Neural progenitor cell (in vitro differentiated cells): ENCODE data around the gene TLE6. TPM values are rescaled to one million over a fixed set of nuclear protein-coding genes. Genes with fewer than 3 reads are reported as not detected.
A peak's percentile ranks its signal among the peaks of the same experiment; 100 is the strongest.

Experiments
- DNase-seq: peaks from one replicate; pipeline ENCODE4 v3.0.0-alpha.2; 2016; ENCODE audit warnings: low spot score
- H2AFZ ChIP-seq: fragments of 200-600 bp; sonication (generic); replicated peaks from 2 replicates; pipeline ENCODE4 v1.6.1; 2016; ENCODE audit warnings: antibody characterized with exemption
- H3F3A ChIP-seq: fragments of 200-600 bp; sonication (generic); 2 replicates; pipeline ENCODE4 v1.6.1; 2016; ENCODE audit warnings: antibody characterized with exemption, low read depth
- H3K27ac ChIP-seq: fragments of 200-600 bp; sonication (generic); 2 replicates; pipeline ENCODE4 v1.5.1; 2016; ENCODE audit warnings: mild to moderate bottlenecking
- H3K27me3 ChIP-seq: fragments of 200-600 bp; sonication (generic); 2 replicates; pipeline ENCODE4 v1.6.1; 2016; ENCODE audit warnings: mild to moderate bottlenecking, moderate library complexity
- H3K36me3 ChIP-seq: fragments of 200-600 bp; sonication (generic); 2 replicates; pipeline ENCODE4 v1.5.1; 2016
- H3K4me1 ChIP-seq: fragments of 200-600 bp; sonication (generic); 2 replicates; pipeline ENCODE4 v1.6.1; 2016; ENCODE audit warnings: mixed run types
- H3K4me2 ChIP-seq: fragments of 200-600 bp; sonication (generic); 2 replicates; pipeline ENCODE4 v1.6.1; 2016
- H3K4me3 ChIP-seq: fragments of 200-600 bp; sonication (generic); 2 replicates; pipeline ENCODE4 v1.5.1; 2016
- H3K79me2 ChIP-seq: fragments of 200-600 bp; sonication (generic); 2 replicates; pipeline ENCODE4 v1.6.1; 2016; ENCODE audit warnings: low read depth
- H3K9ac ChIP-seq: fragments of 200-600 bp; sonication (generic); 2 replicates; pipeline ENCODE4 v1.6.1; 2016
- H3K9me3 ChIP-seq: fragments of 200-600 bp; sonication (generic); 2 replicates; pipeline ENCODE4 v1.5.1; 2016; ENCODE audit warnings: low read depth
- H4K20me1 ChIP-seq: fragments of 200-600 bp; sonication (generic); 2 replicates; pipeline ENCODE4 v1.6.1; 2016; ENCODE audit warnings: low read depth
- H3K27ac Mint-ChIP-seq: 3 replicates; pipeline ENCODE4 v1.8.0; 2021; ENCODE audit warnings: mixed read lengths
- H3K27me3 Mint-ChIP-seq: 2 replicates; pipeline ENCODE4 v1.8.0; 2022; ENCODE audit warnings: low read depth, mild to moderate bottlenecking, inconsistent platforms, moderate library complexity, mixed read lengths; ENCODE audit not compliant: insufficient read depth
- H3K36me3 Mint-ChIP-seq: 3 replicates; pipeline ENCODE4 v1.8.0; 2021; ENCODE audit warnings: mixed read lengths
- H3K4me1 Mint-ChIP-seq: 3 replicates; pipeline ENCODE4 v1.8.0; 2021; ENCODE audit warnings: mixed read lengths
- H3K4me3 Mint-ChIP-seq: 3 replicates; pipeline ENCODE4 v1.8.0; 2021; ENCODE audit warnings: mild to moderate bottlenecking, moderate library complexity, mixed read lengths
- H3K9me3 Mint-ChIP-seq: 3 replicates; pipeline ENCODE4 v1.8.0; 2020; ENCODE audit warnings: mixed read lengths
- CTCF ChIP-seq: fragments of 200-600 bp; sonication (generic); IDR thresholded peaks from 2 replicates; pipeline ENCODE4 v1.5.1; 2017; ENCODE audit warnings: antibody characterized with exemption, mild to moderate bottlenecking
- EZH2 ChIP-seq: fragments of 200-600 bp; sonication (generic); IDR thresholded peaks from 2 replicates; pipeline ENCODE4 v1.6.1; 2017; ENCODE audit warnings: antibody characterized with exemption, mild to moderate bottlenecking, moderate library complexity
- EZH2phosphoT487 ChIP-seq: fragments of 200-600 bp; sonication (generic); IDR thresholded peaks from 2 replicates; pipeline ENCODE4 v1.6.1; 2017; ENCODE audit warnings: antibody characterized with exemption
- total RNA-seq: library from RNA; depleted of rRNA; stranded (reverse); fragments of >200 nt; gene quantifications from 2 replicates; pipeline ENCODE4 v1.2.3, GENCODE V29; 2015; ENCODE audit warnings: low replicate concordance

TLE6 gene
- total RNA-seq, 1 donor from 2014 or later: 0.22 TPM

DNA sequence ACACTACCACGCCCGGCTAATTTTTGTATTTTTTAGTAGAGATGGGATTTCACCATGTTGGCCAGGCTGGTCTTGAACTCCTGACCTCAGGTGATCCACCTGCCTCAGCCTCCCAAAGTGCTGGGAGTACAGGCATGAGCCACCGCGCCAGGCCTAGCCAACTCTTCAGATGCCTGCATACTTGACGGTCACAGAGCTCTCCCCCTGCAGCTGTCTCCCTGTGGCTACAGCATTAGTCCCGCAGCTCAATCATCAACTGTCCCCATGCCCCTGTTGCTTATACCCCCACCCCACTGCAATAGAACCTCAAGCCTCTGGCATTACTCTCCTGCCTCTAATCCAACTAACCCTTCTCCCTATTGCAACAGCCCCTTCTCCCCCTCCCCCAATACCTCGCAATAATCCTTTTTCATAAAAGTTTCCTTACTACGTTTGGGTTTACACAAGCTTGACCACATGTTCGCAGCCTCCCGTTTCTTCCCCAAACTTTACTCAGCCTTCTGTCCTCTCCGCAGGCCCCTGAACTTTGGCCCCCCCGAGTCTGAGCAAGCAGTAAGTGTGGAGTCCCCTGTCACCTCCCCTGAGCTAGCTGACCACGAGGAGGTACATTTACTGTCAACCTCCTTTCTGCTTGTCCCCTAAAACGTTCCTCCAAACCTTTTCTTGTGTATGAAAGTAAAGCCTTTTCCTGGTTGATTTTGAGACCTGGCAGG lies 34.3 kb upstream of the TLE6 start:
- Histone ChIP-seq H2AFZ (no peak overlapping the region), H3K4me2 (no peak overlapping the region), H3K4me3 (no peak overlapping the region), H3F3A (peaks cover 27% of the 10 kb centered on the region), H3K9ac (no peak overlapping the region), H4K20me1 (no peaks in the 10 kb centered on the region), H3K79me2 (peaks cover 7% of the 10 kb centered on the region), H3K36me3 (no peaks in the 10 kb centered on the region), H3K4me1 (no peaks in the 10 kb centered on the region), H3K27ac (no peak overlapping the region), H3K27me3 (no peaks in the 10 kb centered on the region), H3K9me3 (no peaks in the 10 kb centered on the region)
- H3K4me3 Mint-ChIP-seq: peak overlapping the region; percentile 96
- H3K27me3 Mint-ChIP-seq: peaks cover 3% of the 10 kb centered on the region
- peaks cover 18% of the 10 kb centered on the region for H3K36me3 Mint-ChIP-seq
- H3K4me1 Mint-ChIP-seq: peaks cover 7% of the 10 kb centered on the region
- peaks cover 4% of the 10 kb centered on the region for H3K9me3 Mint-ChIP-seq
- no peak for TF ChIP-seq CTCF
- no peak for TF ChIP-seq EZH2
- TF ChIP-seq EZH2phosphoT487: no peak
- DNase-seq: no peak
- H3K27ac Mint-ChIP-seq: no peak overlapping the region

DNA sequence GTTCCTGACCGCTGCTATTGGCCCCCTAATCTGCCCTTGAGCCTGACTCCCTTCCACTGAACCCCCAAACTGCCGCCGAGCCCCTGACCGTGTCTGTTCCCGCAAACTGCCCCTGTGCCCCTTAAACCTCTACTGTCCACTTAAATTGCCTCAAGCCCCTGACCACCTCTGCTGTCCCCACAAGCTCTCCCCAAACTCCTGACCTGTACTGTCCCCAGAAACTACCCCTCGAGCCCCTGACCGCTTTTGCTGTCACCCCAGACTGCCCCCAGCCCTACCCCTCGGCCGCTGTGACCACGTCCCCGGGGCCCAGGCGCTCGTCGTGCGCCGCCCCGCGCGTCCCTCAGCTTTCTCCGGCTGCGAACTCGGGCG lies 33.0 kb upstream of the TLE6 start:
- Mint-ChIP-seq H3K27ac (peak overlapping the region; percentile 69), H3K36me3 (peaks cover 11% of the 10 kb centered on the region), H3K9me3 (no peaks in the 10 kb centered on the region), H3K4me3 (peak overlapping the region; percentile 96), H3K4me1 (peaks cover 12% of the 10 kb centered on the region), H3K27me3 (peaks cover 3% of the 10 kb centered on the region)
- peaks cover 2% of the 10 kb centered on the region for H3K4me1 ChIP-seq
- peak overlapping the region; percentile 45 for H3K9ac ChIP-seq
- H3K27ac ChIP-seq: no peak overlapping the region
- H3K9me3 ChIP-seq: no peaks in the 10 kb centered on the region
- no peaks in the 10 kb centered on the region for H3K36me3 ChIP-seq
- H3F3A ChIP-seq: peaks cover 27% of the 10 kb centered on the region
- H2AFZ ChIP-seq: peak overlapping the region; percentile 71
- H3K79me2 ChIP-seq: peaks cover 14% of the 10 kb centered on the region
- no peak for DNase-seq
- peak overlapping the region; percentile 93 for H3K4me2 ChIP-seq
- no peaks in the 10 kb centered on the region for H3K27me3 ChIP-seq
- TF ChIP-seq CTCF (no peak), EZH2 (no peak), EZH2phosphoT487 (no peak)
- peak overlapping the region; percentile 84 for H3K4me3 ChIP-seq
- peaks cover 6% of the 10 kb centered on the region for H4K20me1 ChIP-seq

DNA sequence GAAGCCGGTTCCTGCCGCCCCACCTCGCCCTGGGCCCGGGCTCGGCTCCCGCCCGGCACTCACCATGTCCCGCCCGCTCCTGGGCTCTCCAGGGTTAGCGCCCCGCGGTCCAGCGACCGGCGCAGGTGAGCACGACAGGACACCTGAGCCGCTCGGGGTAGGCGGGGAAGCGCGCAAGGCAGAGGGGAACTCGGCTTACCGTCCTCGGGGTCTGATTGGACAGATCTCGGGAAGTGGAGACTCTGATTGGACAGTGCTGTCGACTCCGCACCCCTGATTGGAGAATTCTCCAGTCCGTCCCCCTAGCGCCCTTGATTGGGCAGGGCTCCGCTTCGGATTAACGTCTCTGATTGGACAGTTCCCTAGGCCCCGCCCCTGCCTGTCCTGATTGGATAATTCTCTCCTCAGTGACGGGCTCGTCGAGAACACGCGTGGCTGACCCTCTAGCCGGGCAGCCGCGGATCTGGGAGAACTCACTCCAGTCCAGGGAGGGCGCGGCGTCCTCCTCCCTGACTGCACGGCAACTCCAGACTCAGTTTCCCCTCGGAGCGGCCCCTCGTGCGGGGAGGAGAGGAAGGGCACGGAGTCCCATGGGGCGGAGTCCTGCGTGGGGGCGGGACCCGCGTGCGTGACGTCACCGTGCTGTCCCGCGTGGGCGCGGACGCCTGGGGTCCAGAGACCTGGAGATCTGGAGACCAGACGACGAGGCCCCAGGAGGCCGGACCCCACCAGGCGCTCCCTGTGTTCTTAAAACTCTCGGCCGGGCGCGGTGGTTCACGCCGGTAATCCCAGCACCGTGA lies 32.4 kb upstream of the TLE6 start, which contains the start of gene ZNF77:
ZNF77 (minus strand) TSS at position 197 of the 800 bp plus-strand sequence; CDS start at position 66, 131 bp downstream.
- no peaks in the 10 kb centered on the region for H3K27me3 ChIP-seq
- peak within 1 kb of the TSS; percentile 93 for H3K4me2 ChIP-seq
- no peak within 1 kb of the TSS for H3K27ac ChIP-seq
- peak within 1 kb of the TSS; percentile 84 for H3K4me3 ChIP-seq
- peaks cover 6% of the 10 kb centered on the region for H3K4me1 ChIP-seq
- H3K9me3 ChIP-seq: no peaks in the 10 kb centered on the region
- H3F3A ChIP-seq: peaks cover 27% of the 10 kb centered on the region
- H2AFZ ChIP-seq: peak within 1 kb of the TSS; percentile 85
- no peak for TF ChIP-seq EZH2phosphoT487
- TF ChIP-seq EZH2: peak; percentile 2
- TF ChIP-seq CTCF: no peak
- H3K36me3 Mint-ChIP-seq: peaks cover 6% of the 10 kb centered on the region
- H3K9ac ChIP-seq: peak within 1 kb of the TSS; percentile 45
- H3K27me3 Mint-ChIP-seq: peaks cover 3% of the 10 kb centered on the region
- H3K4me1 Mint-ChIP-seq: peaks cover 18% of the 10 kb centered on the region
- H3K9me3 Mint-ChIP-seq: no peaks in the 10 kb centered on the region
- H3K27ac Mint-ChIP-seq: peak within 1 kb of the TSS; percentile 69
- H3K36me3 ChIP-seq: no peaks in the 10 kb centered on the region
- H3K4me3 Mint-ChIP-seq: peak within 1 kb of the TSS; percentile 96
- H4K20me1 ChIP-seq: peaks cover 12% of the 10 kb centered on the region
- peak; percentile 99 for DNase-seq
- peaks cover 19% of the 10 kb centered on the region for H3K79me2 ChIP-seq
